HEK293 (cell line): ENCODE data around the gene ADGRD2.

Experiments
- CTCF ChIA-PET: fragments of 350-600 bp; formaldehyde crosslinking; extraction: SDS; loops from one replicate; lab custom pipeline; 2021; ENCODE audit warnings: antibody characterized with exemption; lab: Yijun Ruan, JAX
- POLR2A ChIA-PET: fragments of 300-600 bp; formaldehyde crosslinking; extraction: SDS; loops from one replicate; lab custom pipeline; 2020; ENCODE audit warnings: antibody characterized with exemption, inconsistent platforms; lab: Yijun Ruan, JAX
- H3K27ac ChIP-seq: fragments of 200-500 bp; sonication (Bioruptor generic); 2 replicates; pipeline ENCODE4 v1.5.1; 2014; ENCODE audit warnings: low read depth, low read length, control low read depth, inconsistent platforms; ENCODE audit errors: extremely low read depth
- H3K36me3 ChIP-seq, 2 experiments: fragments of 200-500 bp in 1 of 2; sonication (Bioruptor generic) in 1 of 2; 1 replicate in 1 of 2; 2 replicates in 1 of 2; pipeline ENCODE4 v1.5.1; 2014 to 2017; ENCODE audit warnings: inconsistent platforms in 2 of 2, low read length in 2 of 2; ENCODE audit not compliant: control insufficient read depth in 2 of 2, insufficient read depth in 1 of 2
- H3K4me1 ChIP-seq: fragments of 200-500 bp; sonication (Bioruptor generic); 2 replicates; pipeline ENCODE4 v1.5.1; 2014; ENCODE audit warnings: mild to moderate bottlenecking, low read length, inconsistent platforms; ENCODE audit not compliant: control insufficient read depth, insufficient read depth
- H3K4me3 ChIP-seq: 2 replicates; pipeline ENCODE4 v1.5.1; 2011; ENCODE audit warnings: low read depth, mild to moderate bottlenecking, control low read depth, low read length, moderate library complexity
- H3K9me3 ChIP-seq: fragments of 200-500 bp; sonication (Bioruptor generic); 2 replicates; pipeline ENCODE4 v1.5.1; 2014; ENCODE audit warnings: low read depth, low read length, inconsistent platforms; ENCODE audit not compliant: control insufficient read depth, insufficient read depth
- INSM2 ChIP-seq: fragments of 450-650 bp; formaldehyde crosslinking; IDR thresholded peaks from 2 replicates; pipeline ENCODE4 v1.5.1; 2016; ENCODE audit warnings: missing biosample characterization, missing genetic modification characterization
- SP2 ChIP-seq: fragments of 450-650 bp; formaldehyde crosslinking; IDR thresholded peaks from 2 replicates; pipeline ENCODE4 v1.5.1; 2016; ENCODE audit warnings: missing biosample characterization, missing genetic modification characterization
- TRIM28 ChIP-seq: IDR thresholded peaks from 2 replicates; pipeline ENCODE4 v1.6.1; 2011; ENCODE audit warnings: low read length, control low read depth, borderline replicate concordance
- ZBTB49 ChIP-seq: fragments of 450-650 bp; formaldehyde crosslinking; IDR thresholded peaks from 2 replicates; pipeline ENCODE4 v1.5.1; 2016; ENCODE audit warnings: missing biosample characterization, missing genetic modification characterization, low read depth
- ZEB2 ChIP-seq: fragments of 450-650 bp; formaldehyde crosslinking; IDR thresholded peaks from 2 replicates; pipeline ENCODE4 v1.5.1; 2016; ENCODE audit warnings: missing biosample characterization, missing genetic modification characterization
- ZFP41 ChIP-seq: fragments of 450-650 bp; formaldehyde crosslinking; IDR thresholded peaks from 2 replicates; pipeline ENCODE4 v1.5.1; 2016; ENCODE audit warnings: missing biosample characterization, missing genetic modification characterization, borderline replicate concordance
- ZNF114 ChIP-seq: fragments of 450-650 bp; formaldehyde crosslinking; IDR thresholded peaks from 2 replicates; pipeline ENCODE4 v1.5.0; 2017; ENCODE audit warnings: missing biosample characterization, missing genetic modification characterization
- ZNF121 ChIP-seq: fragments of 450-650 bp; formaldehyde crosslinking; IDR thresholded peaks from 2 replicates; pipeline ENCODE4 v1.5.1; 2016; ENCODE audit warnings: missing biosample characterization, missing genetic modification characterization
- ZNF174 ChIP-seq: fragments of 450-650 bp; formaldehyde crosslinking; IDR thresholded peaks from 2 replicates; pipeline ENCODE4 v1.5.0; 2017; ENCODE audit warnings: missing biosample characterization, mild to moderate bottlenecking, missing genetic modification characterization
- ZNF239 ChIP-seq: fragments of 450-650 bp; formaldehyde crosslinking; IDR thresholded peaks from 2 replicates; pipeline ENCODE4 v1.5.1; 2016; ENCODE audit warnings: missing biosample characterization, missing genetic modification characterization
- ZNF274 ChIP-seq, 2 experiments: fragments of 200-500 bp in 1 of 2; fragments of 450-650 bp in 1 of 2; sonication (Bioruptor generic) in 1 of 2; formaldehyde crosslinking in 1 of 2; IDR thresholded peaks; 2 replicates each; pipeline versions ENCODE4 v1.5.1 to v1.6.1; 2014 to 2016; ENCODE audit warnings: borderline replicate concordance in 1 of 2, inconsistent platforms in 1 of 2, low read length in 1 of 2, missing biosample characterization in 1 of 2, missing genetic modification characterization in 1 of 2
- ZNF449 ChIP-seq: fragments of 450-650 bp; formaldehyde crosslinking; IDR thresholded peaks from 2 replicates; pipeline ENCODE4 v1.5.1; 2017; ENCODE audit warnings: missing biosample characterization, mild to moderate bottlenecking, missing genetic modification characterization, moderate library complexity
- ZNF473 ChIP-seq: fragments of 450-650 bp; formaldehyde crosslinking; IDR thresholded peaks from 2 replicates; pipeline ENCODE4 v1.5.1; 2017; ENCODE audit warnings: missing biosample characterization, missing genetic modification characterization
- ZNF48 ChIP-seq: fragments of 450-650 bp; formaldehyde crosslinking; IDR thresholded peaks from 2 replicates; pipeline ENCODE4 v1.5.1; 2016; ENCODE audit warnings: missing biosample characterization, missing genetic modification characterization
- ZNF510 ChIP-seq: fragments of 450-650 bp; formaldehyde crosslinking; IDR thresholded peaks from 2 replicates; pipeline ENCODE4 v1.5.1; 2018; ENCODE audit warnings: mild to moderate bottlenecking, missing genetic modification characterization, missing biosample characterization; ENCODE audit not compliant: insufficient replicate concordance
- ZNF529 ChIP-seq: fragments of 450-650 bp; formaldehyde crosslinking; IDR thresholded peaks from 2 replicates; pipeline ENCODE4 v1.5.1; 2017; ENCODE audit warnings: missing genetic modification characterization, missing biosample characterization; ENCODE audit not compliant: insufficient replicate concordance
- ZNF530 ChIP-seq: fragments of 450-650 bp; formaldehyde crosslinking; IDR thresholded peaks from 2 replicates; pipeline ENCODE4 v1.5.1; 2016; ENCODE audit warnings: low read depth, missing biosample characterization, missing genetic modification characterization
- ZNF571 ChIP-seq: fragments of 450-650 bp; formaldehyde crosslinking; IDR thresholded peaks from 2 replicates; pipeline ENCODE4 v1.5.0; 2017; ENCODE audit warnings: missing biosample characterization, missing genetic modification characterization
- ZNF585B ChIP-seq: fragments of 450-650 bp; formaldehyde crosslinking; IDR thresholded peaks from 2 replicates; pipeline ENCODE4 v1.5.1; 2016; ENCODE audit warnings: missing biosample characterization, missing genetic modification characterization
- ZNF654 ChIP-seq: fragments of 450-650 bp; formaldehyde crosslinking; IDR thresholded peaks from 2 replicates; pipeline ENCODE4 v1.5.1; 2016; ENCODE audit warnings: low read depth, missing biosample characterization, missing genetic modification characterization
- ZNF664 ChIP-seq: fragments of 450-650 bp; formaldehyde crosslinking; IDR thresholded peaks from 2 replicates; pipeline ENCODE4 v1.5.1; 2016; ENCODE audit warnings: missing biosample characterization, missing genetic modification characterization
- ZNF701 ChIP-seq: fragments of 450-650 bp; formaldehyde crosslinking; IDR thresholded peaks from 2 replicates; pipeline ENCODE4 v1.5.1; 2016; ENCODE audit warnings: missing biosample characterization, missing genetic modification characterization
- ZNF76 ChIP-seq: fragments of 450-650 bp; formaldehyde crosslinking; IDR thresholded peaks from 2 replicates; pipeline ENCODE4; 2016; ENCODE audit warnings: low read depth, missing biosample characterization, missing genetic modification characterization, borderline replicate concordance
- ZNF776 ChIP-seq: fragments of 450-650 bp; formaldehyde crosslinking; IDR thresholded peaks from 2 replicates; pipeline ENCODE4 v1.5.0; 2017; ENCODE audit warnings: missing biosample characterization, missing genetic modification characterization, borderline replicate concordance
- TF ChIP-seq, protein P1 (sequence below): fragments of 450-650 bp; formaldehyde crosslinking; IDR thresholded peaks from 2 replicates; pipeline ENCODE4 v1.5.1; 2016; ENCODE audit warnings: missing biosample characterization, missing genetic modification characterization
- TF ChIP-seq, protein P2 (sequence below): fragments of 450-650 bp; formaldehyde crosslinking; IDR thresholded peaks from 2 replicates; pipeline ENCODE4 v1.5.1; 2016; ENCODE audit warnings: missing biosample characterization, missing genetic modification characterization

The ADGRD2 gene

DNA sequence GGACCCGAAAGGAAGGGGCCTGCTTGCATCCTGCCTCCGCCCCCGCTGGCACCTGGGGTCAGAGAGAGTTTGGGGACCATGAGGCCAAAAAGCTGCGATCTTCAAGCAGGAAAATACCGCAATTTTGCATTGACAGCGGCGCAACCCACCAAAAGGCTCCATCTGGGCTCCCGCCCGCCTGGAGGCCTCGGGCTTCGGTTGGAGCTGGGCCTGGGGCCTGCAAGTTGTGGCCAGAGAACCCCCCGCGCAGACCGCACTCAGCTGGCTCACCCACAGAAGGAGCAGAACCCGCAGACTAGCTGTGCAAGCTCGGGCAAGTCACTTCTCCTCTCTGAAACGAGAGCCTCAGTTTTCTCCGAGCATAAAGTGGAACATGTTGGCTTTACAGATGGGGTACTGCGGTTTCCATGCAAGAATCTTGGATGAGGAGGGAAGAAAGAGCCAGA is 55.7 kb downstream of the ADGRD2 start (continued):
- no peak for TF ChIP-seq ZNF121 (tag by site-specific recombination)
- TF ChIP-seq ZNF48 (tag by site-specific recombination), result no peak
- no peak for TF ChIP-seq ZNF274 (IDR thresholded peaks at IDR 0.05; ENCODE audit: low read length)
- TF ChIP-seq ZNF274 (tag by site-specific recombination; IDR thresholded peaks at IDR 0.05; ENCODE audit: borderline replicate concordance), result no peak
- no peak for TF ChIP-seq INSM2 (tag by site-specific recombination)
- TF ChIP-seq ZNF114 (tag by site-specific recombination), result no peak
- no peak for TF ChIP-seq ZNF654 (tag by site-specific recombination)
- TF ChIP-seq ZNF510 (tag by site-specific recombination), result no peak
- no peak for TF ChIP-seq ZNF174 (tag by site-specific recombination)
- TF ChIP-seq ZNF449 (tag by site-specific recombination), result no peak
- no peak for TF ChIP-seq ZNF571 (tag by site-specific recombination)

DNA sequence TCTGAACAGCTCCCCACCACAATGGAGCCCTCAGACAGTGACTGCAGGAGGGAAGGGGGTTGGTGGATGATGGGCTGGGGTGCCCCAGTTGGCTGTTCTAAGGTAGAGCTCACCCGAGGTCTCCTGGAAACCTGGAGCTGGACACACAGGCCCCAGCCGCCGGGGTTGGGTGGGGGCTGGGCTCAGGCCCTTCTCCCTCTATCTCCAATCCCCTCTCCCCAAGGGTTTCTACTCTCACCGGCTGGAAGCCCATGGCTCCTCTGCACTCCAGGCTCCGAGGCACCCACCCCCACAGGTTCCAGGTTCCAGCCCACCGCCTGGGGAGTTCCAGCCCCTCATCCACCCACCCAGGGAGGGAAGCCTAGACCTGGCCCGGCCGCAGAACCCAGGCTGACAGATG is 56.2 kb downstream of the ADGRD2 start:
- no peaks in the 10 kb centered on the region for H3K9me3 ChIP-seq
- no peak overlapping the region for H3K4me3 ChIP-seq
- no peaks in the 10 kb centered on the region for H3K4me1 ChIP-seq
- ChIA-PET CTCF (interaction anchor here (0.5 to 0.7 kb wide), 2 partner anchors 204 to 647 kb away, joined by 3 read pairs; no protein-coding TSS in a partner anchor), POLR2A (no interaction called here)
- H3K27ac ChIP-seq, result no peak overlapping the region
- no peaks in the 10 kb centered on the region for H3K36me3 ChIP-seq
- TF ChIP-seq, protein P1, sequence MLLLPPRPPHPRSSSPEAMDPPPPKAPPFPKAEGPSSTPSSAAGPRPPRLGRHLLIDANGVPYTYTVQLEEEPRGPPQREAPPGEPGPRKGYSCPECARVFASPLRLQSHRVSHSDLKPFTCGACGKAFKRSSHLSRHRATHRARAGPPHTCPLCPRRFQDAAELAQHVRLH, result no peak
- TF ChIP-seq ZNF530 (tag by site-specific recombination) (no peak), ZNF664 (tag by site-specific recombination) (no peak), ZFP41 (no peak), SP2 (tag by site-specific recombination) (no peak), ZNF473 (tag by site-specific recombination) (no peak), ZNF529 (tag by site-specific recombination) (no peak), ZNF776 (tag by site-specific recombination) (no peak), ZEB2 (tag by site-specific recombination) (no peak), ZBTB49 (tag by site-specific recombination) (no peak), ZNF701 (no peak), TRIM28 (no peak), ZNF239 (no peak), ZNF76 (tag by site-specific recombination) (no peak), ZNF585B (no peak)
- TF ChIP-seq, protein P2, sequence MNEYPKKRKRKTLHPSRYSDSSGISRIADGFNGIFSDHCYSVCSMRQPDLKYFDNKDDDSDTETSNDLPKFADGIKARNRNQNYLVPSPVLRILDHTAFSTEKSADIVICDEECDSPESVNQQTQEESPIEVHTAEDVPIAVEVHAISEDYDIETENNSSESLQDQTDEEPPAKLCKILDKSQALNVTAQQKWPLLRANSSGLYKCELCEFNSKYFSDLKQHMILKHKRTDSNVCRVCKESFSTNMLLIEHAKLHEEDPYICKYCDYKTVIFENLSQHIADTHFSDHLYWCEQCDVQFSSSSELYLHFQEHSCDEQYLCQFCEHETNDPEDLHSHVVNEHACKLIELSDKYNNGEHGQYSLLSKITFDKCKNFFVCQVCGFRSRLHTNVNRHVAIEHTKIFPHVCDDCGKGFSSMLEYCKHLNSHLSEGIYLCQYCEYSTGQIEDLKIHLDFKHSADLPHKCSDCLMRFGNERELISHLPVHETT (tag by site-specific recombination), result no peak
